Naive thymus-derived CD8-positive, alpha-beta T cell (primary cell): ENCODE data around the gene GPR82. TPM values are rescaled to one million over a fixed set of nuclear protein-coding genes. Genes with fewer than 3 reads are reported as not detected.
A peak's percentile ranks its signal among the peaks of the same experiment; 100 is the strongest.
"Not testable (repeated sequence)": the region's sequence is repeated elsewhere in the genome, so short reads cannot be mapped to it uniquely, and the experiment has no call there.

Experiments used
- ATAC-seq, 2 donors: fragments of 150-1000 bp; cut with Tn5 transposase in 1 of 2; sonication (Bioruptor Pico), chemical (Tn5 transposase) in 1 of 2; 1 replicate in 1 of 2; 2 replicates in 1 of 2; pipeline ENCODE4 v1.10.0; 2021; ENCODE audit warnings: mild to moderate bottlenecking in 2 of 2, moderate library complexity in 2 of 2
- POLR2A ChIA-PET: fragments of 350-600 bp; sonication (Branson Sonifier 250); formaldehyde crosslinking; loops from one replicate; lab custom pipeline; 2021; ENCODE audit warnings: antibody characterized with exemption; lab: Charles Lee
- DNase-seq, 10 donors: peaks; one replicate each; pipeline versions ENCODE4 v3.0.0 to v3.0.0-alpha.2; 2020 to 2022
- H3K27ac Mint-ChIP-seq, 10 donors: one replicate each; pipeline ENCODE4 v1.8.0; 2020 to 2022; ENCODE audit warnings: mild to moderate bottlenecking in 10 of 10, mixed read lengths in 10 of 10, moderate library complexity in 4 of 10, inconsistent platforms in 1 of 10
- H3K27me3 Mint-ChIP-seq, 5 donors: one replicate each; pipeline ENCODE4 v1.8.0; 2021 to 2022; ENCODE audit warnings: mixed read lengths in 5 of 5
- H3K36me3 Mint-ChIP-seq, 3 donors: one replicate each; pipeline ENCODE4 v1.8.0; 2020 to 2022; ENCODE audit warnings: mixed read lengths in 3 of 3, mild to moderate bottlenecking in 2 of 3, inconsistent platforms in 1 of 3
- H3K4me1 Mint-ChIP-seq, 4 donors: one replicate each; pipeline ENCODE4 v1.8.0; 2021 to 2022; ENCODE audit warnings: mixed read lengths in 4 of 4
- H3K4me3 Mint-ChIP-seq, 10 donors: one replicate each; pipeline ENCODE4 v1.8.0; 2020 to 2022; ENCODE audit warnings: mild to moderate bottlenecking in 10 of 10, mixed read lengths in 10 of 10, moderate library complexity in 6 of 10, inconsistent platforms in 1 of 10
- H3K9me3 Mint-ChIP-seq, 9 donors: one replicate each; pipeline ENCODE4 v1.8.0; 2020 to 2022; ENCODE audit warnings: mixed read lengths in 9 of 9, mild to moderate bottlenecking in 3 of 9, inconsistent platforms in 1 of 9, moderate library complexity in 1 of 9
- polyA plus RNA-seq, 3 donors: library from polyadenylated mRNA; unstranded; fragments of 300-500 nt; fragmentation: Illumina TruSeq; gene quantifications; one replicate each; pipeline ENCODE4 v1.2.3, GENCODE V29; 2021
- total RNA-seq, 8 experiments: library from RNA in 2 of 8; stranded (reverse) in 2 of 8; gene quantifications; one replicate each; pipeline ENCODE4 v1.2.3 and lab custom pipeline; 2021 to 2026

The GPR82 gene
- total and polyA plus RNA-seq, 5 experiments from 2014 or later, result 0.08 to 0.19 (median 0.10) TPM; not detected in 2

GRCh38 chrX:41703574-41704029, 20.4 kb upstream of the GPR82 start:
- Mint-ChIP-seq H3K36me3 (peaks cover 0 to 3% (median 2%) of the 10 kb centered on the region in 3 donors), H3K4me3 (no peak overlapping the region), H3K9me3 (no peaks in the 10 kb centered on the region), H3K27me3 (no peaks in the 10 kb centered on the region), H3K4me1 (peaks cover 17 to 55% (median 36%) of the 10 kb centered on the region in 4 donors), H3K27ac (no peak overlapping the region)
- ATAC-seq (no peak), DNase-seq (no peak)
- POLR2A ChIA-PET, result no interaction called here

DNA sequence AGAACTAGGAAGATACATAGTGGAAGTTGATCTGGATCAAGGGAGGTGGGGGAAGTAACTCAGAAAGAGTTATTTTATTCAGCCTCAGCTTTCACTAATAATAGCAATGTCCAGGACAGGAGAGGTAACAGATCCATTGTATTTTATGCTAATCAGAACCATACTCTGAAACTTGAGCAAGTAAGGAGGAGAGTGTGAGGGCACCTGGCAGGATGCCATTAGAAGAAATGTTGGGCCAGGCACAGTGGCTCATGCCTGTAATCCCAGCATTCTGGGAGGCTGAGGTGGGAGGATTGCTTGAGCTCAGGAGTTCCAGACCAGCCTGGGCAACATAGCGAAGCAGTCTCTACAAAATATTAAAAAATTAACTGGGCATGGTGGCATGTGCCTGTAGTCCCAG, 18.9 kb upstream of the GPR82 start:
- Mint-ChIP-seq H3K4me1 (peaks cover 23 to 61% (median 43%) of the 10 kb centered on the region in 4 donors), H3K27me3 (no peaks in the 10 kb centered on the region), H3K36me3 (peaks cover 0 to 3% (median 2%) of the 10 kb centered on the region in 3 donors), H3K4me3 (peak overlapping the region in 6 of 10 donors; percentile 14 to 63 (median 50)), H3K9me3 (no peaks in the 10 kb centered on the region), H3K27ac (peak overlapping the region in 9 of 10 donors; percentile 42 to 92 (median 74))
- POLR2A ChIA-PET, result interaction anchor here (1.3 kb wide), 1 partner anchor 11 kb away, joined by 3 read pairs; no protein-coding TSS in a partner anchor
- DNase-seq (no peak), ATAC-seq (no peak)

- DNase-seq, result peak in 2 of 10 donors; percentile 0 to 5
These were observed 18.2 kb upstream of the GPR82 start for GRCh38 chrX:41705680-41706374.

GRCh38 chrX:41707218-41707617, 16.8 kb upstream of the GPR82 start:
- POLR2A ChIA-PET, result no interaction called here
- Mint-ChIP-seq H3K27me3 (no peaks in the 10 kb centered on the region), H3K9me3 (no peaks in the 10 kb centered on the region), H3K4me3 (no peak overlapping the region), H3K4me1 (peaks cover 26 to 59% (median 47%) of the 10 kb centered on the region in 4 donors), H3K36me3 (peaks cover 0 to 3% (median 0%) of the 10 kb centered on the region in 3 donors), H3K27ac (peak overlapping the region in 8 of 10 donors; percentile 3 to 92 (median 26))
- DNase-seq (no peak), ATAC-seq (no peak)

More at GRCh38 chrX:41705680-41706374, 18.2 kb upstream of the GPR82 start:
- Mint-ChIP-seq H3K9me3 (no peaks in the 10 kb centered on the region), H3K4me3 (peak overlapping the region in 9 of 10 donors; percentile 39 to 76 (median 64)), H3K27me3 (no peaks in the 10 kb centered on the region), H3K27ac (peak overlapping the region; percentile 13 to 94 (median 51)), H3K4me1 (peaks cover 25 to 63% (median 47%) of the 10 kb centered on the region in 4 donors), H3K36me3 (peaks cover 0 to 3% (median 2%) of the 10 kb centered on the region in 3 donors)
- ATAC-seq, result peak; percentile 44 to 54
- POLR2A ChIA-PET, result interaction anchor here (1.3 kb wide), 1 partner anchor 10 kb away, joined by 3 read pairs; no protein-coding TSS in a partner anchor

- Mint-ChIP-seq H3K9me3 (no peaks in the 10 kb centered on the region), H3K36me3 (peaks cover 0 to 2% (median under 1%) of the 10 kb centered on the region in 3 donors), H3K4me3 (no peak overlapping the region), H3K4me1 (peaks cover 28 to 57% (median 51%) of the 10 kb centered on the region in 4 donors), H3K27ac (no peak overlapping the region), H3K27me3 (no peaks in the 10 kb centered on the region)
- DNase-seq (no peak), ATAC-seq (no peak)
- POLR2A ChIA-PET, result no interaction called here
These were observed 15.5 kb upstream of the GPR82 start for GRCh38 chrX:41708486-41708885.

DNA sequence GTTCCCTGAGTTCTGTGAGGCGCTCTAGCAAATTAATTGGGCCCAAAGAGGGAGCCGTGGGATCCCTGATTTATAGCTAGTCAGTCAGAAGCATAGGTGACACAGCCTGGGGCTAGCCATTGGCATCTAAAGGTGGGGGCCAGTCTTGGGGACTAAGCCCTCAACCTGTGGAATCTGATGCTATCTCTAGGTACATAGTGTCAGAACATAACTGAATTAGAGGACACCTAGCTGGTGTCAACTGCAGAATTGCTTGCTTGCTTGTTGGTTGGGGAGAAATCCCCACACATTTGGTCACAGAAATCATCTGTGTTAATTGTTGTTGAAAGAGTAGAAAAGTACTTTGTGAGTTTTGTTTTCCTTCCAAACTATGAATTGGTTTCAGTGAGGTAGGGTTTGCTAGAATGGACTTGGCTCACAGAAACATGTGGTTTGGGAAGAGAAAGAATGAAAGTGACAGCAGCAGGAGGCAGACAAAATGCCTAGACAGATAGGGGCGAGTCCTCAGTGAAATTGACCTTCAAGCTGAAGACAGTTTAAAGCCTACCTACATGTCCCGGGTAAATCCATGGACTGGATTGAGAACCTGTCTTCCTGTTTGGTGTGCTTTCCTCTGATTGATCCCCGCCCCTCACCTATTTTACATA, 12.8 kb upstream of the GPR82 start:
- Mint-ChIP-seq H3K27me3 (no peaks in the 10 kb centered on the region), H3K4me3 (no peak overlapping the region), H3K27ac (no peak overlapping the region), H3K4me1 (peaks cover 19 to 46% (median 43%) of the 10 kb centered on the region in 4 donors), H3K36me3 (peaks cover 0 to 10% (median 8%) of the 10 kb centered on the region in 3 donors), H3K9me3 (peaks cover 0 to 3% (median 0%) of the 10 kb centered on the region in 9 donors)
- ATAC-seq (no peak), DNase-seq (no peak)
- POLR2A ChIA-PET, result no interaction called here

DNA sequence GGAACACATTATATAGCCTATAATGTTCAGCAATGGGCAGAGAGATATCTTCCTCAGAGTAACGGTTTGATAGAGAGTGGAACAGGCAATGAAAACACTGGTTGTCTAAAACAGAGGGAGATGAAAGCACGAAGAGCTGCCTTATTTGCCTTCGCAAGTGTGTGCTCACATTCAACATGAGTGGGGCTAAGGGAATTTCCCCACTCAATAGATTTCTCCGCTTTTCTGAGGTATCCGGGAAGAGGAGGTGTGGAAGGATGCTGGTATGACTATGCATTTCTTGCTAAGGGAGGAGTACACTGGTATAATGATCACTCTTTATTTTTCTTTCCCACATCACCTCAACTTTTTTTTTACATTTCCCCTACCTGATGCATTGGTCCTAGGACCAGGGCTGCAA, 7.8 kb upstream of the GPR82 start:
- Mint-ChIP-seq H3K27me3 (no peaks in the 10 kb centered on the region), H3K36me3 (peaks cover 5 to 29% (median 16%) of the 10 kb centered on the region in 3 donors), H3K4me1 (peaks cover 15 to 60% (median 41%) of the 10 kb centered on the region in 4 donors), H3K9me3 (peaks cover 0 to 31% (median 9%) of the 10 kb centered on the region in 9 donors), H3K4me3 (peak overlapping the region in 1 of 10 donors; percentile 47), H3K27ac (peak overlapping the region in 7 of 10 donors; percentile 2 to 61 (median 29))
- no peak for ATAC-seq
- POLR2A ChIA-PET, result interaction anchor here (0.8 kb wide), 1 partner anchor 10 kb away, joined by 3 read pairs; no protein-coding TSS in a partner anchor
- no peak for DNase-seq

DNA sequence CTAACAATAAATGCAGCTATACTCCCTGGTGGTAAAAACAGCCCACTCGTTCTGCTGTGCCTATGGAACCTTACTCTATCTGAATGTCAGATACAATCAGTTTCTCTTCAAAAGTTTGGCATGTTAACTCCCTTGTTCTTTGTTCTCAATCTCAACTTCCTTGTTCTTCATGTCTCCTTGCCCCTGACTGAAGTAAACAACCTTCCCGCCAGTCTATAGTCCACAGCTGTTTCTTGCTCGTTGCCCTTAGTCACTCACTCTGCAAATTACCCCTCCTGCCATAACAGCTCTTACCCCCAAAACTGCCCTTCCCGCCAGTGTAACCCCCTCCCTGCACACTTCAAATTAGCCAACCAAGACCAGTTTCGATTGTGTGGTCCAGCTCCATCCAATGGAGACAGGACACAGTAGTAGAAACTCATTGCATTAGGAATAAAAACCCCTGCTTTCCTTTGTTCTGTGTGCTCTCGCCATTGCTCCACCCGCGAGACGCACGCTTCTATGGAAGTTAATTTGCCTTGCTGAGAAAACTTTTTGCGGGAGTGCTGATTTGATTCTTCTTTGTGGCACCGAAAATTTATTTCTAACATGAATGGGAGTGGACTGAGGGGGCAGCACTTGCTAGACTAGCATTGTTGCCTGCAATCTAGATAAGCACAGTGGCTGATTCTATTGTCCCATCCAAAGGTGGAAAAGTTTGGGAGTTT, 7.1 kb upstream of the GPR82 start:
- H3K4me3 Mint-ChIP-seq, result peak overlapping the region in 9 of 10 donors; percentile 4 to 49 (median 36)
- H3K27ac Mint-ChIP-seq, result peak overlapping the region; percentile 11 to 83 (median 53)
- no peaks in the 10 kb centered on the region for H3K27me3 Mint-ChIP-seq
- peaks cover 14 to 64% (median 48%) of the 10 kb centered on the region in 4 donors for H3K4me1 Mint-ChIP-seq
- POLR2A ChIA-PET, result no interaction called here
- no peak for ATAC-seq
- no peak for DNase-seq
- peaks cover 0 to 33% (median 9%) of the 10 kb centered on the region in 9 donors for H3K9me3 Mint-ChIP-seq
- peaks cover 5 to 29% (median 16%) of the 10 kb centered on the region in 3 donors for H3K36me3 Mint-ChIP-seq

DNA sequence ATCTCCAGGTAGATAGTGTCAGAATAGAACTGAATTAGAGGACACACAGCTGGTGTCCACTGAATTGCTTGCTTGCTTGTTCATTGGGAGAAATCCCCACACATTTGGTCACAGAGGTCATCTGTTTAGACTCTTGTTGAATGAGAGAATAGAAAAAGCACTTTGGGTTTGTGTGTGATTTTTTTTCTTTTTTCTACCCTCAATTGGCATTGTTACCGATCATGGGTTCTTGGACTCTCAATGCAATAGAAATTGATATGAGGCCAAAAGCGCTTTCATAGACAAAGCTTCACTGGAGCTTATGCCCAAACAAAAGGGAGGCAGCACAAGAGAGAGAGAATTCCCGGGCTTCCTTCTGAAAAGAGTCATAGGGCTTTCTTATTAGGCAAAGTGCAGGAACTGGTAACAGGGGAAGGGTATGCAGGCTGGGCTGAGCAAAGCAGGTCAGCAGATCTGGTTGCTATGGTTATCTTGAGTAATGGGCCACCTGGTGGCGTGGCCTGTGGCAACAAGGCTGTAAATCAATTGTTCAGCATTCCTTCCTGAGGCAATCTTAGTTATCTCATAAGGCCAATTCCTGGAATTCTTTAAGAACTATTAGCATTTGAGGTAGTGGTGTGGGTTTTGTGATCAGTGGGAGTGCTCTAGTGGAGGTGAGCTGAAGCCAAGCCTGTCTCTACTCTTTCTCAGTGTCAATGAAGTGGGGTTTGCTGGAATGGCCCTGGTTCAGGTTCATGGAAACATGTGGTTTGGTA, 5.3 kb upstream of the GPR82 start:
- POLR2A ChIA-PET, result no interaction called here

GRCh38 chrX:41719610-41720009, 4.4 kb upstream of the GPR82 start:
- DNase-seq, H3K27me3 Mint-ChIP-seq, POLR2A ChIA-PET, ATAC-seq: not testable (repeated sequence)
- Mint-ChIP-seq H3K4me3 (peak overlapping the region in 7 of 10 donors; percentile 8 to 56 (median 31)), H3K27ac (peak overlapping the region in 7 of 10 donors; percentile 34 to 67 (median 54)), H3K4me1 (peaks cover 12 to 73% (median 60%) of the 10 kb centered on the region in 4 donors), H3K36me3 (peaks cover 5 to 22% (median 9%) of the 10 kb centered on the region in 3 donors), H3K9me3 (peaks cover 0 to 30% (median 9%) of the 10 kb centered on the region in 9 donors)

More for the DNA sequence above, 5.3 kb upstream of the GPR82 start:
- Mint-ChIP-seq H3K27me3 (no peaks in the 10 kb centered on the region), H3K27ac (peak overlapping the region in 3 of 10 donors; percentile 21 to 69 (median 53)), H3K4me1 (peaks cover 15 to 70% (median 57%) of the 10 kb centered on the region in 4 donors), H3K9me3 (peaks cover 0 to 31% (median 9%) of the 10 kb centered on the region in 9 donors), H3K36me3 (peaks cover 5 to 29% (median 14%) of the 10 kb centered on the region in 3 donors), H3K4me3 (peak overlapping the region in 1 of 10 donors; percentile 31)
- no peak for DNase-seq
- ATAC-seq, result no peak

- Mint-ChIP-seq H3K9me3 (peaks cover 0 to 30% (median 9%) of the 10 kb centered on the region in 9 donors), H3K4me3 (peak overlapping the region in 9 of 10 donors; percentile 3 to 50 (median 40)), H3K27me3 (no peaks in the 10 kb centered on the region), H3K36me3 (peaks cover 5 to 22% (median 9%) of the 10 kb centered on the region in 3 donors), H3K27ac (peak overlapping the region in 7 of 10 donors; percentile 1 to 85 (median 56)), H3K4me1 (peaks cover 12 to 74% (median 60%) of the 10 kb centered on the region in 4 donors)
- peak; percentile 86 to 88 for ATAC-seq
- DNase-seq, result peak in 7 of 10 donors; percentile 13 to 39 (median 29)
- POLR2A ChIA-PET, result no interaction called here
These were observed 3.7 kb upstream of the GPR82 start for GRCh38 chrX:41720125-41720779.
